G401 (cell line): ENCODE data around the gene BICDL2. TPM values are rescaled to one million over a fixed set of nuclear protein-coding genes. Genes with fewer than 3 reads are reported as not detected.
"Not testable (repeated sequence)": the region's sequence is repeated elsewhere in the genome, so short reads cannot be mapped to it uniquely, and the experiment has no call there.

Experiments
- DNase-seq: peaks from one replicate; pipeline ENCODE4 v3.0.0-alpha.2; 2015; ENCODE audit warnings: low spot score
- in situ Hi-C: cut with HindIII; loops from 2 replicates; pipeline ENCODE4 v1.10.0; 2016; ENCODE audit warnings: low sequenced_read_pairs, mixed read lengths
- total RNA-seq: library from RNA; depleted of rRNA; stranded (reverse); fragments of >200 nt; shearing (Covaris generic); gene quantifications from 2 replicates; pipeline ENCODE4 v1.2.3, GENCODE V29; 2014

Gene BICDL2
- total RNA-seq, 1 experiment from 2014 or later = 1.1 TPM

- DNase-seq, in situ Hi-C loops: not testable (repeated sequence)
Observed at GRCh38 chr16:3052571-3053329, 16.0 kb upstream of the BICDL2 start.

DNA sequence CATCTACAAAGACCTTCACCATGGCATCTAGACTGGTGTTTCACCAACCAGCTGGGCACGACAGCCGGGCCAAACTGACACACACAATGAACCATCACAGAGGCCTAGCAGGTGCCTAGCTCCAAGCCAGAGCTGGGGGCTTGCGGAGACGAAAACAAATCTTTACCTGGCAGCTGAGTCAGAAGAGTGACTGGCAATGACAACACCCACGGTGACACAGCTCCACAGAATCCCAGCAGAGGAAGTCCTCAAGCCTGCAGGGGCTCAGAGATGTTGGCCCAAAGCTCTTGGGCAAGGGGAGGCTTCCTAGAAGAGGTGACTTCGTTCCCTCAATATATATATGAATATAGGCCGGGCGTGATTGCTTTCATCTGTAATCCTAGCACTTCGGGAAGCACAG is 14.8 kb upstream of the BICDL2 start:
- no peak for DNase-seq

GRCh38 chr16:3051009-3051408 is 14.3 kb upstream of the BICDL2 start:
- in situ Hi-C loops = no loop called here
- no peak for DNase-seq

More for the DNA sequence above, 14.8 kb upstream of the BICDL2 start:
- in situ Hi-C loops = no loop called here

DNA sequence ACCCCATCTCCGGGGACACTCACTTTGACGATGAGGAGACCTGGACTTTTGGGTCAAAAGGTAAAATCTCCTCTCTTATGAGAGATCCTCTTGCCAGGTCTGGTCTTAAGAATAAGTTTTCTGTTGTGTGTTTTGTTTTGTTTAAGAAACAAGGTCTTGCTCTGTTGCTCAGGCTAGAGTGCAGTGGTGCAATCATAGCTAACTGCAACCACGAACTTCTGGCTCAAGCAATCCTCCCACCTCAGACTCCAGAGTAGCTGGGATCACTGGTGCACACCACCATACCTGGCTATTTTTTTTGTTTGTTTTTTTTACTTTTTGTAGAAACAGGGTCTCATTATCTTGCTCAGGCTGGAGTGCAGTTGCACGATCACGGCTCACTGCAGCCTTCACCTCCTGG is 13.7 kb upstream of the BICDL2 start:
- in situ Hi-C loops = no loop called here
- DNase-seq = no peak

DNA sequence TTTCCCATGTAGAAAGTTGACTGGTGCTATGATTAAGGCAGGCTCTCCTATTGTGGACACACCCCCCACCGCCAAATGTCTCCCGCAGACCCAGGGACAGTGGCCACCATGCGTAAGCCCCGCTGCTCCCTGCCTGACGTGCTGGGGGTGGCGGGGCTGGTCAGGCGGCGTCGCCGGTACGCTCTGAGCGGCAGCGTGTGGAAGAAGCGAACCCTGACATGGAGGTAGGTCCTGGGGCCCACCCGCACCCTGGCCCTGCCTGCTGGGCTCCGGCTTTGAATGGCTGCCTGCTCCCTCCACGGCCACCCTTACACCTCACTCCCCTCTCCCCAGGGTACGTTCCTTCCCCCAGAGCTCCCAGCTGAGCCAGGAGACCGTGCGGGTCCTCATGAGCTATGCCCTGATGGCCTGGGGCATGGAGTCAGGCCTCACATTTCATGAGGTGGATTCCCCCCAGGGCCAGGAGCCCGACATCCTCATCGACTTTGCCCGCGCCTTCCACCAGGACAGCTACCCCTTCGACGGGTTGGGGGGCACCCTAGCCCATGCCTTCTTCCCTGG is 13.3 kb upstream of the BICDL2 start:
- in situ Hi-C loops = no loop called here
- no peak for DNase-seq

- in situ Hi-C loops = no loop called here
Observed at GRCh38 chr16:3047387-3047720, 10.6 kb upstream of the BICDL2 start.

GRCh38 chr16:3046641-3047386 is 10.1 kb upstream of the BICDL2 start:
- in situ Hi-C loops = no loop called here

More at GRCh38 chr16:3047387-3047720, 10.6 kb upstream of the BICDL2 start:
- no peak for DNase-seq

DNA sequence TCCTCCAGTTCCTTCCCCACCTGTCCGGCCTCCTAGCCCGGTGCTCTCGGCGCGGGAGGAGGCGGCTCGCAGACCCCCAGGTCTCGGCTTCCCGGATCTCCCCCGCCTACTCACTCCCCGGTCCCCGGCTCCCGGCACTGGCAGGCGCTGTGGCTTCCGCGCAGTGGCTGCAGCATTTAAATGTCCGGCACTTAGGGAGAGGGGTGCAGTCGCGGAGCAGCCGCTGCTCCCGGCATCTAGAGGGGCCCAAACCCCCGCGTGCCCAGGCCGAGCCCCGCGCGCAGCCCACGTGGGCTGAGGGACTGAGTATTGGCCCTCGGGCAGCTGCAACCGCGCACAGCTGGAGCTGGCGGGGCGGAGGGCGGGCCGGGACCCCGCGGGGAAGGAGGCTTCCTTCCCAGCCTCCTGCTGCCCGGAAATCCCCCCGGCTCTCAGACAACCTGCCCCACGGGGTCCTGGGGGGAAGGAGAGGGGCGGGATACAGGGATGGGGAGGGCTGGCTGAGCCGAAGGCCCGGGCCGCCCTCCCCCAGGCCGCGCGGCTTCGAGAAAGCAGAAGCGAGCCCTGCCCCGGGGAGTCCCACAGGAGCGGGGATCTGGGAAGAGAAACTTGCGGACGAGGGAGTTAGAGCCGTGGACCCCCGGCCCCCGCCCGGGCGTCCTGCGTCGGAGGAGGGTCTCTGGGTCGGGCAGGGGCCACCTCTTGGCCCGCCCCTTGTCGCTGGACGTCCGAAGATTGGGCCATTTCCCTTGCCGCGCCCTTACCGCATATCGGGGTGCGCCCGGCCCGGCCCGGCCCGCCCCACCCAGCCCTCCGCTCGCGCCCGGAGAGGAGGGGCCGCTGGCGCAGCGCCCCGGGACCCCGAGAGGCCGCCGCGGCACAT is 9.3 kb upstream of the BICDL2 start, which contains the start of gene MMP25:
TSS of gene MMP25 (plus strand) at position 804 of the 883 bp plus-strand sequence. CDS start 357 bp downstream, outside the sequence.
- in situ Hi-C loops = no loop called here
- no peak for DNase-seq

More at GRCh38 chr16:3046641-3047386, 10.1 kb upstream of the BICDL2 start:
- no peak for DNase-seq

DNA sequence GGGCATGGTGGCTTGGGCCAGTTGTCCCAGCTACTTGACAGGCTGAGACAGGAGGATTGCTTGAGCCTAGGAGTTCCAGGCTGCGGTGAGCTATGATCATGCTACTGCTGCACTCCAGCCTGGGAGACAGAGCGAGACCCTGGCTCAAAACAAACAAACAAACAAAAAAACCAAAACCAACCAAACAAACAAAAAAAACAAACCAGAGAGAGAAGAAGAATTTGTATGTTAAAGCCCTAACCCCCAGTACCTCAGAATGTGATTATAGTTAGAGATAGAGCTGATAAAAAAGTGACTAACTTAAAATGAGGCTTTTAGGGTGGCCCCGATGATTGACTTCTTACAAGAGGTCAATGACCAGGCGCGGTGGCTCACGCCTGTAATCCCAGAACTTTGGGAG is 8.0 kb upstream of the BICDL2 start:
- no peak for DNase-seq
- in situ Hi-C loops = no loop called here

GRCh38 chr16:3042376-3042775 is 5.6 kb upstream of the BICDL2 start:
- in situ Hi-C loops = no loop called here
- no peak for DNase-seq

GRCh38 chr16:3038896-3039295 is 2.2 kb upstream of the BICDL2 start:
- in situ Hi-C loops = no loop called here
- no peak for DNase-seq

- no peak for DNase-seq
Observed at GRCh38 chr16:3038256-3038655, 1.5 kb upstream of the BICDL2 start.

GRCh38 chr16:3035972-3036725 is 595 bp downstream of the BICDL2 start:
- DNase-seq = no peak
- in situ Hi-C loops = no loop called here

More at GRCh38 chr16:3038256-3038655, 1.5 kb upstream of the BICDL2 start:
- in situ Hi-C loops = no loop called here

DNA sequence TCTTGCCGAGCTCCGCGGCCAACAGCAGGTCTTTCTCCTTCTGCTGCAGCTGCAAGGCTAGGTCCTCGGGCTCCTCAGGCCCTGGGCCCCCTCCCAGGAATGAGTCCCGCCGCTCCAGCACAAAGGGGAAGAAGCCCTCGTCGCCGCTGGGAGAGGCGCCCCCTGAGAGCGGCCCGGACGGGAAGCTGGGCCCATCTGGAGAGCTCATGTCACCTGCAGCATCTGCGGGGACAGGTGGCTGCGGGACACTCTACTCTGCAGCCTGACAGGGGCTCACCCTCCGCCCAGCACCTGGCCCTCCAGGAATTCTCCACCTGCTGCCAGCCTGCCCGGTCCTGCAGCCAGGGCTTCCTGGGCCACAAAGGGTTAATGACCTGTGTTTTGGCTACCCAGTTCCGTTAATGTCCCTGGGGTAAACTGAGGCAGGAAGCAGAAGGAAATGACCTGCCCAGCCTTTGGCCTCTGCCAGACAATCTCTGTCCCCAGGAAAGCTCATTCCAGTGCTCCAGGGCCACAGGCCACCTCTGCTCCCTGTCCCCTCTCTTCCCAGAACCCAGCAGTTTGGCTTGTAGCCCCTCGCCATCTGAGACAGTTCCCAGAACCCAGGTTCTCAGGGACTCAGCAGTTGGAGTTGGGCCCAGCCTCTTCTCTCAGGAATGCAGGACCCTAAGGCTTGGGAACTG is 1.3 kb downstream of the BICDL2 start:
- in situ Hi-C loops = no loop called here
- DNase-seq = no peak

- no peak for DNase-seq
- in situ Hi-C loops = no loop called here
Observed at GRCh38 chr16:3032624-3033023, 4.1 kb downstream of the BICDL2 start.

GRCh38 chr16:3030222-3031212 is 6.2 kb downstream of the BICDL2 start:
- in situ Hi-C loops = no loop called here
- DNase-seq = no peak
